GM10248 (cell line): ENCODE measurements around the gene LTF.

Source experiments
- CTCF ChIA-PET: fragments of 300-600 bp; sonication (Branson Sonifier 250); formaldehyde crosslinking; extraction: SDS; loops from one replicate; lab custom pipeline; 2021; ENCODE audit warnings: antibody characterized with exemption; lab: Yijun Ruan, JAX
- POLR2A ChIA-PET: fragments of 350-650 bp; sonication (Branson Sonifier 250); formaldehyde crosslinking; extraction: SDS; loops from one replicate; lab custom pipeline; 2020; ENCODE audit warnings: antibody characterized with exemption; lab: Yijun Ruan, JAX
- DNase-seq: peaks from one replicate; pipeline ENCODE4 v3.0.0; 2012; ENCODE audit errors: extremely low spot score
- CTCF ChIP-seq: IDR thresholded peaks from 2 replicates; pipeline ENCODE4 v1.5.1; 2012; ENCODE audit warnings: mild to moderate bottlenecking, low read depth; ENCODE audit errors: extremely low read depth, missing control alignments, control extremely low read depth

The LTF gene

DNA sequence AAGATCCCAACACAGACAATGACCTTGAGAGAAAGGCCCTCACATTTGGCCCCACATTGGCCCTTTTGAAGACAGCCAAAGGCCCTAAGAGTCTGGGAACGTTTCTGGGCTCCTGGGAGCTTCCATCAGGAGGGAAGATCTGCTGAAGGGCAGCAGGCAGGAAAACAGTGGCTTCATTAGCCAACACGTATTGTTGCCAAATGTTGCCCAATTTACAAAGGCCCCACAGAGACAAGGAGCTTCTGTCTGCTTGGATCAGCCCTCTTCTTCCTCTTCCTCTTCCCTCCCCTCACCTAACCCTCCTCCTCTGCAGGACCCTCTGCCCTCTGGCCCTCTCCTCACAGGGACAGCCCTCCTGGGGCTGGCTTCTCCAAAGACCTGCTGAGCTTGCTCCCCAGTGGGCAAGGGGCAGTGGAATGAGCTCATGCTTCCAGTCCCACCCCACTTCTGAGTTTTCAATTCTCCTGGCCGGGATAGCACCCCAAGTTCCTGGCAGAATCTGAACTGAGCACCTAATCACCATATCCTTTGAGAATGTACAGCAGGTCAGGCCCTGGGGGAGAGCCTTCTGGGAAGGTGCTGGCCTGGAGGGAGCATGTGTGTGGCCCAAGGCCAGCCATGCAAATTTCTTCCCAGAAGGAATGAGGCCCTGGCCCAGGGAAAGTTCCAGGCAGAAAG lies 5.1 kb upstream of the LTF start:
- no peak for DNase-seq
- no peak for TF ChIP-seq CTCF
- POLR2A ChIA-PET: no interaction called here
- CTCF ChIA-PET: interaction anchor here (1.2 to 7.3 kb wide), 3 partner anchors 10 to 20 kb away, joined by 3 to 44 read pairs (median 11); no protein-coding TSS in a partner anchor

GRCh38 chr3:46468753-46469600 lies 4.3 kb upstream of the LTF start:
- no peak for DNase-seq
- ChIA-PET POLR2A (no interaction called here), CTCF (interaction anchor here (1.2 to 7.3 kb wide), 3 partner anchors 11 to 25 kb away, joined by 3 to 44 read pairs (median 5); no protein-coding TSS in a partner anchor)
- no peak for TF ChIP-seq CTCF

DNA sequence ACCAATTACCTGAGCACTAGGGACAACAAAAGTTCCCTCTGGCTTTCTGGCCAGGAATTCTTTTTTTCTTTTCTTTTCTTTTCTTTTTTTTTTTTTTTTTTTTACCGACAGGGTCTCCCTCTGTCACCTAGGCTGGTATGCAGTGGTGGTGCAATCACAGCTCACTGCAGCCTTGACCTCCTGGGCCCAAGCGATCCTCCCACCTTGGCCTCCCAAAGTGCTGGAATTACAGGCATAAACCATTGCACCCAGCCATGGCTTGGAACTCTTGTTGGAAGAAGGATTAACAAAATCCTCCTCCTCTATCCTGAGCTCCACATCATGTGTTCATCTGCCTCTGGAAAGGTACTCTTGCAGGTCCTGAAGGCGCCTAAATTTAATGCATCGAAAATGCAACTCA lies 2.9 kb upstream of the LTF start:
- POLR2A ChIA-PET: no interaction called here
- CTCF ChIA-PET: interaction anchor here (7.3 kb wide), 1 partner anchor 21 kb away, joined by 44 read pairs; no protein-coding TSS in a partner anchor
- DNase-seq: no peak
- TF ChIP-seq CTCF: no peak

- ChIA-PET CTCF (interaction anchor here (7.3 kb wide), 1 partner anchor 22 kb away, joined by 44 read pairs; no protein-coding TSS in a partner anchor), POLR2A (no interaction called here)
- DNase-seq: no peak
- TF ChIP-seq CTCF: no peak
Measured at GRCh38 chr3:46466871-46467403, 2.2 kb upstream of the LTF start.

- ChIA-PET CTCF (interaction anchor here (7.3 kb wide), 1 partner anchor 23 kb away, joined by 44 read pairs; no protein-coding TSS in a partner anchor), POLR2A (no interaction called here)
- no peak for DNase-seq
- TF ChIP-seq CTCF: no peak
Measured at GRCh38 chr3:46466273-46466672, 1.6 kb upstream of the LTF start.

DNA sequence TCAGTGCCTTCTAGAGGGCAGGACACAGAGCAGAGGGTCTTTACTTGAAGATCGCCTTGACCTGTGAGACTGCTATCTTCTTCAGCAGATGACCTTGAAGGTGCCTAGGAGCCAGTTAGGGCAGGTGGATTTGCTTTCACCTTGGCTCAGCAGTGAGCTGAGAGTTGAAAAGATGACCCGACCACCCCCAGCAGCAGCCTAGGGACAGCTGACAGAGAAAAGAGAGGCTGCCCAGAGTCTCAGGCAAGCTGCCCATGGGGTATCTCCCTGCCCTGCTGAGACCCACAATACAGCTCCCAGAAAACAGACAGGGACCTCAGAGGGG lies 453 bp upstream of the LTF start:
- no peak for DNase-seq
- no peak for TF ChIP-seq CTCF
- ChIA-PET CTCF (interaction anchor here (0.9 to 7.3 kb wide), 3 partner anchors 19 to 164 kb away, joined by 3 to 44 read pairs (median 3); no protein-coding TSS in a partner anchor), POLR2A (no interaction called here)
